GM12878 (cell line): Measurements from ENCODE around the gene TNFRSF11A. TPM values are rescaled to one million over a fixed set of nuclear protein-coding genes. Genes with fewer than 3 reads are reported as not detected.
A peak's percentile ranks its signal among the peaks of the same experiment; 100 is the strongest.

Source experiments
- ATAC-seq: fragments of 200-7000 bp; cut with Tn5 transposase; 3 replicates; pipeline ENCODE4 v1.9.1; 2020; ENCODE audit warnings: mild to moderate bottlenecking, moderate library complexity
- BruUV-seq: library from RNA; stranded (reverse); fragments of 400-500 nt; replicated peaks from 2 replicates; lab custom pipeline; 2021; lab: Mats Ljungman, UMichigan
- CTCF ChIA-PET: fragments of 300-600 bp; sonication (Branson Sonifier 250); formaldehyde crosslinking; extraction: SDS; loops from one replicate; lab custom pipeline; 2021; ENCODE audit warnings: inconsistent platforms; lab: Yijun Ruan, JAX
- POLR2A ChIA-PET: fragments of 350-600 bp; formaldehyde crosslinking; extraction: SDS; loops from one replicate; lab custom pipeline; 2021; ENCODE audit warnings: inconsistent platforms; lab: Charles Lee
- RAD21 ChIA-PET: fragments of 300-600 bp; sonication (Branson Sonifier 250); formaldehyde crosslinking; loops from one replicate; lab custom pipeline; 2023; ENCODE audit warnings: antibody characterized with exemption; ENCODE audit not compliant: unreplicated experiment; lab: Charles Lee
- SMC1A ChIA-PET: fragments of 300-600 bp; sonication (Branson Sonifier 250); formaldehyde crosslinking; loops from one replicate; lab custom pipeline; 2023; ENCODE audit not compliant: unreplicated experiment, uncharacterized antibody; lab: Charles Lee
- DNase-seq: peaks from one replicate; pipeline ENCODE4 v3.0.0-alpha.2; 2011; ENCODE audit warnings: low read depth, low spot score
- FAIRE-seq: peaks from 3 replicates; lab custom pipeline; 2011; peaks lifted over from hg19 to GRCh38; lab: Jason Lieb, UNC
- H2AFZ ChIP-seq: 2 replicates; pipeline ENCODE4 v1.6.0; 2011; ENCODE audit warnings: low read depth, low read length, control low read depth; ENCODE audit not compliant: control insufficient read depth
- H3K27ac ChIP-seq: 2 replicates; pipeline ENCODE4 v1.5.1; 2011; ENCODE audit warnings: control low read depth; ENCODE audit not compliant: control insufficient read depth, insufficient read depth
- H3K27me3 ChIP-seq, 2 experiments: replicated peaks in 1 of 2; 2 replicates each; pipeline versions ENCODE4 v1.6.0 to v1.6.1; 2011; ENCODE audit warnings: low read length in 1 of 2; ENCODE audit not compliant: control insufficient read depth in 2 of 2, insufficient read depth in 2 of 2
- H3K36me3 ChIP-seq, 2 experiments: 2 replicates each; pipeline ENCODE4 v1.5.1; 2011; ENCODE audit warnings: low read length in 1 of 2; ENCODE audit not compliant: control insufficient read depth in 2 of 2, insufficient read depth in 2 of 2
- H3K4me1 ChIP-seq: 2 replicates; pipeline ENCODE4 v1.6.1; 2011; ENCODE audit warnings: mild to moderate bottlenecking, low read length, moderate library complexity, mixed read lengths; ENCODE audit not compliant: control insufficient read depth, insufficient read depth
- H3K4me2 ChIP-seq: 2 replicates; pipeline ENCODE4 v1.6.0; 2011; ENCODE audit warnings: control low read depth; ENCODE audit not compliant: control insufficient read depth, insufficient read depth
- H3K4me3 ChIP-seq: fragments of 200-600 bp; sonication (generic); 2 replicates; pipeline ENCODE4 v1.5.1; 2016
- H3K79me2 ChIP-seq: 2 replicates; pipeline ENCODE4 v1.6.0; 2011; ENCODE audit warnings: low read length; ENCODE audit not compliant: control insufficient read depth, insufficient read depth
- H3K9ac ChIP-seq: 2 replicates; pipeline ENCODE4 v1.8.0; 2011; ENCODE audit warnings: low read length, control low read depth, mixed read lengths; ENCODE audit not compliant: control insufficient read depth, insufficient read depth
- H3K9me3 ChIP-seq: replicated peaks from 3 replicates; pipeline ENCODE4 v1.5.1; 2011; ENCODE audit warnings: mild to moderate bottlenecking, low read length; ENCODE audit not compliant: control insufficient read depth, insufficient read depth
- H4K20me1 ChIP-seq: 2 replicates; pipeline ENCODE4 v1.6.0; 2011; ENCODE audit not compliant: control insufficient read depth, insufficient read depth
- ATF2 ChIP-seq: IDR thresholded peaks from 2 replicates; pipeline ENCODE4 v1.6.1; 2012; ENCODE audit warnings: low read length, inconsistent platforms
- BCL11A ChIP-seq: IDR thresholded peaks from 2 replicates; pipeline ENCODE4 v1.6.1; 2011; ENCODE audit warnings: low read depth, low read length
- EED ChIP-seq: sonication (generic); IDR thresholded peaks from 2 replicates; pipeline ENCODE4 v1.6.1; 2016; ENCODE audit warnings: antibody characterized with exemption, low read depth
- EP300 ChIP-seq, 2 experiments: fragments of 150-350 bp in 1 of 2; IDR thresholded peaks; 2 replicates each; pipeline ENCODE4 v1.6.1; 2011 to 2012; ENCODE audit warnings: low read depth in 2 of 2, low read length in 2 of 2, borderline replicate concordance in 1 of 2, improper control_type of control experiment in 1 of 2, inconsistent platforms in 1 of 2; ENCODE audit not compliant: control insufficient read depth in 1 of 2
- ETV6 ChIP-seq, 2 experiments: fragments of 450-650 bp in 1 of 2; IDR thresholded peaks in 1 of 2; conservative IDR thresholded peaks in 1 of 2; 2 replicates each; pipeline ENCODE4 v1.6.1; 2014; ENCODE audit warnings: antibody characterized with exemption in 1 of 2, borderline replicate concordance in 1 of 2, low read depth in 1 of 2, mild to moderate bottlenecking in 1 of 2, moderate library complexity in 1 of 2
- IKZF1 ChIP-seq: fragments of 450-650 bp; conservative IDR thresholded peaks from 2 replicates; pipeline ENCODE4 v1.6.1; 2017; ENCODE audit warnings: antibody characterized with exemption, mild to moderate bottlenecking
- IRF4 ChIP-seq: IDR thresholded peaks from 2 replicates; pipeline ENCODE4 v1.6.1; 2011; ENCODE audit warnings: low read depth, low read length
- MTA2 ChIP-seq: fragments of 450-650 bp; IDR thresholded peaks from 2 replicates; pipeline ENCODE4 v1.6.1; 2016; ENCODE audit warnings: low read depth, mild to moderate bottlenecking, moderate library complexity
- NFYB ChIP-seq: IDR thresholded peaks from 2 replicates; pipeline ENCODE4 v1.6.1; 2011; ENCODE audit warnings: low read depth, mild to moderate bottlenecking, low read length, improper control_type of control experiment, moderate library complexity; ENCODE audit not compliant: insufficient read depth
- PKNOX1 ChIP-seq: fragments of 450-650 bp; IDR thresholded peaks from 2 replicates; pipeline ENCODE4 v1.6.1; 2016; ENCODE audit warnings: mild to moderate bottlenecking
- POU2F2 ChIP-seq: IDR thresholded peaks from 3 replicates; pipeline ENCODE4 v1.6.1; 2011; ENCODE audit warnings: low read depth, mild to moderate bottlenecking, low read length, borderline replicate concordance
- RBBP5 ChIP-seq: fragments of 200-600 bp; sonication (generic); conservative IDR thresholded peaks from 2 replicates; pipeline ENCODE4 v1.6.1; 2016
- RCOR1 ChIP-seq: conservative IDR thresholded peaks from 2 replicates; pipeline ENCODE4 v1.6.1; 2012; ENCODE audit warnings: low read depth, low read length, improper control_type of control experiment
- RELA ChIP-seq: fragments of 450-650 bp; IDR thresholded peaks from 2 replicates; pipeline ENCODE4 v1.8.0; 2014; ENCODE audit warnings: borderline replicate concordance; ENCODE audit not compliant: partially characterized antibody
- SIN3A ChIP-seq: IDR thresholded peaks from 2 replicates; pipeline ENCODE4 v1.6.1; 2012; ENCODE audit warnings: low read depth, low read length, improper control_type of control experiment
- SREBF2 ChIP-seq: IDR thresholded peaks from 2 replicates; pipeline ENCODE4 v1.6.1; 2012; ENCODE audit warnings: mild to moderate bottlenecking, low read length
- STAT3 ChIP-seq: IDR thresholded peaks from 2 replicates; pipeline ENCODE4 v1.6.1; 2011; ENCODE audit warnings: low read depth, low read length, improper control_type of control experiment
- TCF12 ChIP-seq: IDR thresholded peaks from 2 replicates; pipeline ENCODE4 v1.6.1; 2011; ENCODE audit warnings: low read depth, mild to moderate bottlenecking, low read length
- ZBTB33 ChIP-seq: fragments of 450-650 bp; IDR thresholded peaks from 2 replicates; pipeline ENCODE4 v1.6.1; 2017; ENCODE audit warnings: mild to moderate bottlenecking
- WGBS: methylation state at CpG from one replicate; pipeline ENCODE4 v1.1.6; 2016; ENCODE audit warnings: low lambda C conversion rate; ENCODE audit not compliant: insufficient replicate concordance, insufficient coverage; ENCODE audit errors: missing lambda C conversion rate; 5-methylcytosine and 5-hydroxymethylcytosine counted together
- in situ Hi-C: fragments of 300-500 bp; cut with MboI; formaldehyde crosslinking; loops from 9 replicates; pipeline ENCODE4 v1.14.3; 2018; ENCODE audit warnings: mixed read lengths
- intact Hi-C: fragments of 100-400 bp; cut with micrococcal nuclease; formaldehyde crosslinking; loops from one replicate; pipeline ENCODE4 v1.14.2; 2022; ENCODE audit not compliant: unreplicated experiment
- polyA plus RNA-seq, 11 experiments: library from polyadenylated mRNA; depleted of rRNA in 4 of 11; unstranded in 6 of 11; stranded (reverse) in 5 of 11; fragments of >200 nt; fragmentation: Nextera tagmentation in 4 of 11; fragmentation: Illumina TruSeq in 1 of 11; extraction: Ambion mirVana in 4 of 11; extraction: Trizol in 1 of 11; gene quantifications; 1 replicate in 1 of 11; 2 replicates in 10 of 11; pipeline versions ENCODE4 v1.2.1 to v1.2.3, GENCODE V29; 2011 to 2016; ENCODE audit warnings: inconsistent platforms in 2 of 11, missing spikeins in 2 of 11, low read depth in 1 of 11
- total RNA-seq, 4 experiments: library from RNA; depleted of rRNA in 3 of 4; stranded (reverse); fragments of >200 nt in 3 of 4; fragmentation: Illumina TruSeq in 1 of 4; extraction: Trizol in 1 of 4; gene quantifications; 2 replicates each; pipeline versions ENCODE4 v1.2.1 to v1.2.3, GENCODE V29; 2013 to 2021

The TNFRSF11A gene
- total and polyA plus RNA-seq, 10 of the 15 experiments (the other 5 are each of a cell fraction or from before 2014, with no cell fraction given) = 0.07 to 4.0 (median 0.23) TPM

- TF ChIP-seq STAT3 = no peak
- TF ChIP-seq RBBP5 = no peak
- TF ChIP-seq RELA = no peak
- TF ChIP-seq SREBF2 = no peak
- no peak for TF ChIP-seq IKZF1
Measured at GRCh38 chr18:62366992-62367391, 41.9 kb downstream of the TNFRSF11A start (continued).

- CTCF ChIA-PET = interaction anchor here (0.5 to 1.0 kb wide), 2 partner anchors 58 to 631 kb away, joined by 3 to 4 read pairs; no protein-coding TSS in a partner anchor
- Histone ChIP-seq H2AFZ (no peak overlapping the region), H3K27ac (no peak overlapping the region), H3K27me3 (no peaks in the 10 kb centered on the region), H3K4me2 (peak overlapping the region; percentile 30; the same call in 1 of the 2 replicates), H3K4me3 (no peak overlapping the region), H3K36me3 (no peaks in the 10 kb centered on the region; a peak in 1 of 4 replicates), H3K9me3 (no peaks in the 10 kb centered on the region), H3K4me1 (peaks cover 6% of the 10 kb centered on the region), H3K79me2 (no peaks in the 10 kb centered on the region), H4K20me1 (no peaks in the 10 kb centered on the region), H3K9ac (no peak overlapping the region)
- DNase-seq (no peak), FAIRE-seq (peak; percentile 90), ATAC-seq (peak; percentile 70)
- no TSS peak for BruUV-seq
- 2% methylated on average over 2 of the region's 2 CpGs for WGBS
- RAD21 ChIA-PET = interaction anchor here (1.0 kb wide), 1 partner anchor 36 kb away, joined by 3 read pairs; no protein-coding TSS in a partner anchor
- intact Hi-C loops = no loop called here
- SMC1A ChIA-PET = interaction anchor here (0.7 to 0.8 kb wide), 2 partner anchors 18 to 38 kb away, joined by 3 to 4 read pairs; no protein-coding TSS in a partner anchor
- POLR2A ChIA-PET = interaction anchor here (1.0 kb wide), 1 partner anchor 23 kb away, joined by 3 read pairs; no protein-coding TSS in a partner anchor
- in situ Hi-C loops = no loop called here
- TF ChIP-seq BCL11A = peak; percentile 70; the same call in 1 of the 2 replicates
- peak; percentile 46; the same call in 1 of the 2 replicates for TF ChIP-seq EED
- no peak for TF ChIP-seq STAT3
- TF ChIP-seq POU2F2 = no peak
- peak; percentile 82; the same call in 1 of the 2 replicates for TF ChIP-seq IRF4
- peak; percentile 78 for TF ChIP-seq ATF2
- TF ChIP-seq ZBTB33 = no peak
- no peak for TF ChIP-seq PKNOX1
- TF ChIP-seq MTA2 = peak; percentile 60
- peak; percentile 64 to 83; a peak in 3 of 4 replicates for TF ChIP-seq EP300 (IDR thresholded peaks at IDR 0.05; ENCODE audit: borderline replicate concordance in 1 of 2, control insufficient read depth in 1 of 2, low read depth in 2 of 2, low read length in 2 of 2)
- no peak for TF ChIP-seq RCOR1
- TF ChIP-seq TCF12 = 0 out of 2 replicates have a peak, but pooled peaks have one; percentile 37
- peak in 1 of 2 experiments; percentile 42; a peak in 1 of 4 replicates for TF ChIP-seq ETV6 (conservative IDR thresholded peaks at IDR 0.05 in 1 of 2, IDR thresholded peaks at IDR 0.05 in 1 of 2; ENCODE audit: borderline replicate concordance in 1 of 2, low read depth in 1 of 2)
- TF ChIP-seq NFYB = no peak
- TF ChIP-seq SIN3A = no peak
Measured at GRCh38 chr18:62368100-62368499, 43.0 kb downstream of the TNFRSF11A start.
